MM.1S (cell line): ENCODE data around the gene LRMDA.

Experiments
- DNase-seq: peaks from one replicate; pipeline ENCODE4 v3.0.0-alpha.2; 2015
- H2AFZ ChIP-seq: fragments of 300-600 bp; sonication (generic); 2 replicates; pipeline ENCODE4 v1.6.0; 2016; ENCODE audit warnings: antibody characterized with exemption, low read length
- H3F3A ChIP-seq: fragments of 300-600 bp; sonication (generic); 2 replicates; pipeline ENCODE4 v1.6.1; 2016; ENCODE audit warnings: mild to moderate bottlenecking, antibody characterized with exemption, low read length, moderate library complexity, mixed read lengths; ENCODE audit not compliant: insufficient read depth
- H3K27ac ChIP-seq: fragments of 300-600 bp; sonication (generic); 2 replicates; pipeline ENCODE4 v1.5.1; 2016; ENCODE audit warnings: mild to moderate bottlenecking, low read length
- H3K27me3 ChIP-seq: fragments of 300-600 bp; sonication (generic); replicated peaks from 2 replicates; pipeline ENCODE4 v1.6.0; 2016; ENCODE audit warnings: low read length; ENCODE audit not compliant: insufficient read depth
- H3K36me3 ChIP-seq: fragments of 300-600 bp; sonication (generic); replicated peaks from 2 replicates; pipeline ENCODE4 v1.6.1; 2016; ENCODE audit warnings: mild to moderate bottlenecking, low read length, mixed read lengths; ENCODE audit not compliant: insufficient read depth
- H3K4me1 ChIP-seq: fragments of 300-600 bp; sonication (generic); 2 replicates; pipeline ENCODE4 v1.6.1; 2016; ENCODE audit warnings: low read length, mixed read lengths
- H3K4me2 ChIP-seq: fragments of 300-600 bp; sonication (generic); 2 replicates; pipeline ENCODE4 v1.6.0; 2016; ENCODE audit warnings: low read depth, low read length
- H3K4me3 ChIP-seq: fragments of 300-600 bp; sonication (generic); 2 replicates; pipeline ENCODE4 v1.5.1; 2016; ENCODE audit warnings: low read length, mixed read lengths
- H3K79me2 ChIP-seq: fragments of 300-600 bp; sonication (generic); 2 replicates; pipeline ENCODE4 v1.6.1; 2016; ENCODE audit warnings: mixed run types, low read length, mixed read lengths
- H3K9ac ChIP-seq: fragments of 300-600 bp; sonication (generic); 2 replicates; pipeline ENCODE4 v1.6.1; 2016; ENCODE audit warnings: low read length, mixed read lengths
- H3K9me2 ChIP-seq: fragments of 300-600 bp; sonication (generic); replicated peaks from 2 replicates; pipeline ENCODE4 v1.6.1; 2016; ENCODE audit warnings: mild to moderate bottlenecking, low read length, mixed read lengths; ENCODE audit not compliant: insufficient read depth
- H3K9me3 ChIP-seq: fragments of 300-600 bp; sonication (generic); replicated peaks from 2 replicates; pipeline ENCODE4 v1.6.1; 2016; ENCODE audit warnings: mild to moderate bottlenecking, low read length, mixed read lengths; ENCODE audit not compliant: insufficient read depth
- H4K20me1 ChIP-seq: fragments of 300-600 bp; sonication (generic); 2 replicates; pipeline ENCODE4 v1.6.1; 2016; ENCODE audit warnings: mild to moderate bottlenecking, low read length, moderate library complexity, mixed read lengths; ENCODE audit not compliant: insufficient read depth
- EZH2 ChIP-seq: fragments of 300-600 bp; sonication (generic); optimal IDR thresholded peaks from 2 replicates; pipeline ENCODE3; 2017; ENCODE audit warnings: low read depth, mild to moderate bottlenecking, antibody characterized with exemption, low read length, mixed read lengths
- EZH2phosphoT487 ChIP-seq: fragments of 300-600 bp; sonication (generic); IDR thresholded peaks from 2 replicates; pipeline ENCODE4 v1.6.1; 2018; ENCODE audit warnings: antibody characterized with exemption, low read length
- TF ChIP-seq, protein P1 (sequence below): fragments of 300-600 bp; sonication (generic); IDR thresholded peaks from 2 replicates; pipeline ENCODE4 v1.5.1; 2016; ENCODE audit warnings: antibody characterized with exemption, low read length, mixed read lengths

LRMDA gene

DNA sequence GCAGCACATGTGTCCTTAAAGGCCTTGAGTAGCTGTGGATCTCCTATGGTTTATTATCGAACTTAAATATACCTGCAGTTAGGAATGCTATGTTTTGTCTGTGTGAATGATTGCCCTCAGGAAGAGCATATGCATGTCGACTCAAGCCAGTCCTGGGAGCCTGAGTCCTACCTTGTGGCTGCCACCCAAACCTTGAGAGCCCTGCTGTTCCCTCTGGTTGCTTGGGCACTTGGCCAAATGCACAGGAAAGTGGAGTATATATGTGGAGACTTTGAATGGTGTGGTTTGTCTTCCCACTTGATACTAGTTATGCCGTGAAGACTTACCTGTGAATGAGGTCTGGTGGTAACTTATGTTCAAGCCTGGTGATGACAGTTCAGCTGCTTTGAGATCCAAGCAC is 409.8 kb downstream of the LRMDA start:
- DNase-seq, result no peak
- H3K4me3 ChIP-seq, result no peak overlapping the region
- no peaks in the 10 kb centered on the region for H3K4me1 ChIP-seq
- no peaks in the 10 kb centered on the region for H3K9me3 ChIP-seq
- no peak overlapping the region for H3K9ac ChIP-seq
- TF ChIP-seq EZH2 (no peak), EZH2phosphoT487 (no peak)
- TF ChIP-seq, protein P1, sequence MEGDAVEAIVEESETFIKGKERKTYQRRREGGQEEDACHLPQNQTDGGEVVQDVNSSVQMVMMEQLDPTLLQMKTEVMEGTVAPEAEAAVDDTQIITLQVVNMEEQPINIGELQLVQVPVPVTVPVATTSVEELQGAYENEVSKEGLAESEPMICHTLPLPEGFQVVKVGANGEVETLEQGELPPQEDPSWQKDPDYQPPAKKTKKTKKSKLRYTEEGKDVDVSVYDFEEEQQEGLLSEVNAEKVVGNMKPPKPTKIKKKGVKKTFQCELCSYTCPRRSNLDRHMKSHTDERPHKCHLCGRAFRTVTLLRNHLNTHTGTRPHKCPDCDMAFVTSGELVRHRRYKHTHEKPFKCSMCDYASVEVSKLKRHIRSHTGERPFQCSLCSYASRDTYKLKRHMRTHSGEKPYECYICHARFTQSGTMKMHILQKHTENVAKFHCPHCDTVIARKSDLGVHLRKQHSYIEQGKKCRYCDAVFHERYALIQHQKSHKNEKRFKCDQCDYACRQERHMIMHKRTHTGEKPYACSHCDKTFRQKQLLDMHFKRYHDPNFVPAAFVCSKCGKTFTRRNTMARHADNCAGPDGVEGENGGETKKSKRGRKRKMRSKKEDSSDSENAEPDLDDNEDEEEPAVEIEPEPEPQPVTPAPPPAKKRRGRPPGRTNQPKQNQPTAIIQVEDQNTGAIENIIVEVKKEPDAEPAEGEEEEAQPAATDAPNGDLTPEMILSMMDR, result no peak
- no peak overlapping the region for H3K27ac ChIP-seq
- H2AFZ ChIP-seq, result no peak overlapping the region
- no peaks in the 10 kb centered on the region for H4K20me1 ChIP-seq
- no peaks in the 10 kb centered on the region for H3F3A ChIP-seq
- no peak overlapping the region for H3K4me2 ChIP-seq
- H3K79me2 ChIP-seq, result no peaks in the 10 kb centered on the region
- no peaks in the 10 kb centered on the region for H3K9me2 ChIP-seq
- no peaks in the 10 kb centered on the region for H3K36me3 ChIP-seq
- H3K27me3 ChIP-seq, result no peaks in the 10 kb centered on the region

DNA sequence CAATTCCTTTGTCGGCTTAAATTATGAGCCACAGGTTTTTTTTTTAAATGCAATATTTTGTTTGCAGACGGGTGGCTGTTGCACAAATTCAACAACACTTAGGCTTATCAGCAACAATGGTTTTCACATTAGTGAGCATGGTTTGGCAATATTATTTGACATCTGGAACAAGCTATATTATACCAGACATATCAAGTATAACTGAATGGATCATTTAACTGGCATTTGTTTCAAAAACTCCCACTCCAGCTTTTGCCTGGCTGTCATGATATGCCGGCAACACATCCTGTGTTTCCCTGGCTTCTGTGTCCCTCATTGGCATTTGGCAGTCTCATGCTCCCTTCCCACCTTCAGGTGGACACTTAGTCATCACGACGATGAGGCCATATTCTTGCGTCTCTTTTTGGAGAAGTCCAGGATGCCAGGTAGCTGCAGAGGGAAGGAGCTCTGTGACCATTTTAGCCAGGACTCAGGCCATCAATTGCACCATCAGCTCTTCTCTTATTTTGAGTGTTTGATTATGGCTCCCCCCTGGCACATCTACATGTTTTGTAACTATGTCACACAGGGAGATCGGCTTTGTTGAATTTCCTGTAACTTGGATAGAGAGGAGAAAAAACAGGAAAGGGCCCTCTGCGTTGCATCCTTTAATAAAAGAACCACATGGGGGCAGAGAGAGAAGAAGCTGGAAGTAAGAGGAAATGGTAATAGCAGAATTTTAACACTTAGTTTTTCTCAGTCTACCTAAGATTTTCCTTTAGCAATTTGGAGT is 413.9 kb downstream of the LRMDA start:
- no peak for TF ChIP-seq EZH2
- TF ChIP-seq, protein P1, result no peak
- no peak for TF ChIP-seq EZH2phosphoT487

DNA sequence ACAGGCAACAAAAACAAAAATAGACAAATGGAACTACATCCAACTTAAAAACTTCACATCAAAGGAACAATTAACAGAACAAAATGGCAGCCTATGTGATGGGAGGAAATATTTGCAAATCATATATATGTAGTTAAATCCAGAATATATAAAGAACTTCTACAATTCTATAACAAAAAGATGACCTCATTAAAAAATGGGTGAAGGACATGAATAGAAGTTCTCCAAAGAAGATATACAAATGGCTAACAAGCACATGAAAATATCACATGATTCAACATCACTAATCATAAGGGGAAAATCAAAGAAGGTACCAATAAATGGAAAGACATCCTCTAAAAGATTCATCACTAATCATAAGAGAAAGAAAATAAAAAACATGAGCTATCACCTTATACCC is 416.1 kb downstream of the LRMDA start:
- Histone ChIP-seq H3K27ac (no peak overlapping the region), H2AFZ (no peak overlapping the region), H3F3A (no peaks in the 10 kb centered on the region), H3K4me3 (no peak overlapping the region), H3K27me3 (no peaks in the 10 kb centered on the region), H3K36me3 (no peaks in the 10 kb centered on the region), H3K9me3 (no peaks in the 10 kb centered on the region), H4K20me1 (no peaks in the 10 kb centered on the region), H3K79me2 (no peaks in the 10 kb centered on the region), H3K4me1 (no peaks in the 10 kb centered on the region), H3K9me2 (no peaks in the 10 kb centered on the region), H3K4me2 (no peak overlapping the region), H3K9ac (no peak overlapping the region)
- TF ChIP-seq EZH2 (no peak), EZH2phosphoT487 (no peak)
- TF ChIP-seq, protein P1, result no peak
- no peak for DNase-seq

More for the DNA sequence above, 413.9 kb downstream of the LRMDA start:
- H2AFZ ChIP-seq, result no peak overlapping the region
- no peaks in the 10 kb centered on the region for H4K20me1 ChIP-seq
- no peak for DNase-seq
- H3K79me2 ChIP-seq, result no peaks in the 10 kb centered on the region
- H3K9me2 ChIP-seq, result no peaks in the 10 kb centered on the region
- H3K4me1 ChIP-seq, result no peaks in the 10 kb centered on the region
- H3K27ac ChIP-seq, result no peak overlapping the region
- no peaks in the 10 kb centered on the region for H3F3A ChIP-seq
- H3K9me3 ChIP-seq, result no peaks in the 10 kb centered on the region
- H3K4me2 ChIP-seq, result no peak overlapping the region
- no peak overlapping the region for H3K4me3 ChIP-seq
- no peaks in the 10 kb centered on the region for H3K36me3 ChIP-seq
- H3K27me3 ChIP-seq, result no peaks in the 10 kb centered on the region
- no peak overlapping the region for H3K9ac ChIP-seq
